Muscle of back (tissue), 11 donors: ENCODE data around the gene HTR7. TPM values are rescaled to one million over a fixed set of nuclear protein-coding genes. Genes with fewer than 3 reads are reported as not detected.
"Not testable (repeated sequence)": the region's sequence is repeated elsewhere in the genome, so short reads cannot be mapped to it uniquely, and the experiment has no call there.

Source experiments
- DNase-seq, 3 donors: peaks; one replicate each; pipeline versions ENCODE4 v3.0.0 to v3.0.0-alpha.2; 2013
- polyA plus RNA-seq, 10 donors: library from polyadenylated mRNA; unstranded; fragments of 120-200 nt; gene quantifications; one replicate each; pipeline ENCODE4 v1.2.1, GENCODE V29; 2013; ENCODE audit not compliant: insufficient read length in 10 of 10

HTR7 gene
- polyA plus RNA-seq, 10 donors = 0.05 to 0.31 (median 0.15) TPM

- no peak for DNase-seq
These were observed 676 bp upstream of the HTR7 start for GRCh38 chr10:90858461-90858968.

DNA sequence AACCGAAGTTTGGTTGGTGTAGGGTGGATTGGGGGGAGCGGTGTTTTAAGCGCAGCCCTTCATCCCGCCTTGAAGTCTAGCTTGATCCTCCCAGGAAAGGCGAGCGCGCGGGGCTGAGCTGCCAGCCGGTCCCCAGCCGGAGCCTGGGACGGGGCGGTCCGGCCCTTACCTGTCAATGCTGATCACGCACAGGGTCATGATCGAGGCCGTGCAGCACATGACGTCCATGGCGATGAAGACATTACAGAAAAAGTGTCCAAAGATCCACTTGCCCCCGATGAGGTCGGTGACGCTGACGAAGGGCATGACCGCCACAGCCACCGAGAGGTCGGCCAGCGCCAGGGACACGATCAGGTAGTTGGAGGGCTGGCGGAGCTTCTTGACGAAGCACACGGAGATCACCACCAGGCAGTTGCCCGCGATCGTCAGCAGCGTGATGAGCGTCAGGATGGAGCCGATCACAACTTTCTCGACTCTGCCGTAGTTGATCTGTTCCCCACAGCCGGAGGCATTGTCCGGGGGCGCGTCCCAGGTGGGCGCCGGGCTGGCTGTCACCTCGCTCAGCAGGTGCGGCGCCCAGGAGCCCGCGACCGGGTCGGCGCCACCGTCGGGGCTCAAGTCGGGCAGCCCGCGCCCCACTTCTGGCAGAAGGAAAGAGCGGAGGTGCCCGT, 740 bp downstream of the HTR7 start:
- peak in 1 of 3 donors; percentile 7 for DNase-seq

- no peak for DNase-seq
These were observed 1.6 kb downstream of the HTR7 start for GRCh38 chr10:90856261-90856660.

GRCh38 chr10:90855126-90855525, 2.7 kb downstream of the HTR7 start:
- DNase-seq = no peak

- no peak for DNase-seq
These were observed 7.7 kb downstream of the HTR7 start for GRCh38 chr10:90849956-90850749.

DNA sequence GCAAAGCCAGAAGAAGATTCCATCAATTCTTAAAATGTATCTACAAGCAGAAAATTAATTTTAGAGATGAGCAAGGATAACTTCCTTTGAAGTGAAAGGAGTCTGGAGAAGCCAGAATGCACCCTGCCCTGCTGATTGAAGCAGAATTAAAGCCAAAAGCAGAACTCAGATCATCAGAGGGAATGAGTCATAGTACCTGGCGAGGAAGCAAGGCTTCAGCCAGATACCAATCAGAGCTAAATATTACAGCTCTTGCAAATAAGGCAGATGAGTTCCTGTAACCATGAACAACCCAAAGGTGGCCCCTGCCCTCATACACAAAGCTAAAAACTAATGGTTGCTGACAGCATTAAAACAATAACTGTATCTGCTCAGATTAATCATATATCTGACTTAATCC, 10.4 kb downstream of the HTR7 start:
- peak in 1 of 3 donors; percentile 17 for DNase-seq

- DNase-seq = no peak
These were observed 11.1 kb downstream of the HTR7 start for GRCh38 chr10:90846746-90847145.

DNA sequence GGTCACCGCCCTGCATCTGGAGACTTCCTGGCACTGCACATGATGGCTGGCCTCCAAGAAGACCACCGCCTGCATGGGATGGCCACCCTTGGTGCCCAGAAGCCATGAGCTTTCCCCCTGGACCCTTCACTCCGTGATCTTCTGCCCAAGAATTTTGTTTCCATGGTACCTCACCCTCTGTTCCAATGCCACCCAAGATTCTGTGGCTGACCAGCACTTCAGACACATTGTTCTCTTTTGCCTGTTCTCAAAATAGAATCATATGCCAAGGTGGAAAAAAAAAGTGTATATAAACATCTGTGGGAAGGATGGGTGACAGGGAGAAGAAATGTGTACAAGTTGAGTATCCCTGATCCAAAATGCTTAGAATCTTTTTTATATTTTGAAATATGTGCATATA, 12.1 kb downstream of the HTR7 start:
- no peak for DNase-seq

DNA sequence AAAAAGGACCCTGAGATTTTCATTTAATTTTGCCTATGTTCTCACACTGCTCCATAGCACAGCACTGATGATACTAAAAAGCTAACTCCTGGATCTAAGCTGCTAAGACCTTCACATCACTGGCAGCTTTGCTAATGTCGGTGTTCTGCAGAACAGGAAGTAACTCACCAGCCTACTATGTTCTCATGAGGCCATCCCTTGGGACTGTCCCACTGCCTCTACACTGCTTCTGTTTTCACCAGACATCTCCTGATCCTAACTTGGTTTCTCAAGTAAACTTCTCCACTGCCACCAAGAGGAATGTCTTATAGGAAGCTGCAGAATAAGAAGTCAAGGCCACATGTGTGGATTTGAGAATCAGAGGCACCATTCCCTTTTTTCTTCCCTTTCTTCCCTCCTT, 15.1 kb downstream of the HTR7 start:
- DNase-seq = no peak

- DNase-seq = no peak
These were observed 20.4 kb downstream of the HTR7 start for GRCh38 chr10:90837486-90837885.

GRCh38 chr10:90834326-90834725, 23.5 kb downstream of the HTR7 start:
- DNase-seq = no peak

DNA sequence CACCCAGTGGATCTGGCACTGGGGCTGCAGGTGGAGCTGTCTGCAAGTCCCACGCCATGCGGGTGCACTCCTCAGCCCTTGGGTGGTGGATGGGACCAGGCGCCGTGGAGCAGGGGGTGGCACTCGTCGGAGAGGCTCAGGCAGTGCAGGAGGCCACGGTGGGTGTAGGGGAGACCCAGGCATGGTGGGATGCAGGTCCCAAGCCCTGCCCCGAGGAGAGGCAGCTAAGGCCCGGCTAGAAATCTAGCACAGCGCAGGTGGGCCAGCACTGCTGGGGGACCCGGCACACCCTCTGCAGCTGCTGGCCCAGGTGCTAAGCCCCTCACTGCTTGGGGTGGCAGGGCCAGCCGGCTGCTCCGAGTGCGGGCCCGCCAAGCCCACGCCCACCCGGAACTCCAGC, 25.7 kb downstream of the HTR7 start:
- DNase-seq = no peak

- no peak for DNase-seq
These were observed 35.3 kb downstream of the HTR7 start for GRCh38 chr10:90822508-90822907.

- DNase-seq = not testable (repeated sequence)
These were observed 36.0 kb downstream of the HTR7 start for GRCh38 chr10:90821864-90822263.

- DNase-seq = no peak
These were observed 37.9 kb downstream of the HTR7 start for GRCh38 chr10:90819911-90820310.

DNA sequence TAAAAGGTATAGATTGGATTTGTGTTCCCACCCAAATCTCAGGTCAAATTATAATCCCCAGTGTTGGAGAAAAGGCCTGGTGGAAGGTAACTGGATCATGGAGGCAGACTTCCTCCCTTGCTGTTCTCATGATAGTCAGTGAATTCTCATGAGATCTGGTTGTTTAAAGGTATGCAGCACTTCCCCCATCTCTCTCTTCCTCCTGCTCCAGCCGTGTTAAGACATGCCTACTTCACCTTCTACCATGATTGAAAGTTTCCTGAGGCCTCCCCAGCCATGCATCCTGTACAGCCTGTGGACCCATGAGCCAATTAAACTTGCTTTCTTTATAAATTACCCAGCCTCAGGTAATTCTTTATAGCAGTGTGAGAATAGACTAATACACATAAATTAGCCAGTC, 39.1 kb downstream of the HTR7 start:
- DNase-seq = no peak

DNA sequence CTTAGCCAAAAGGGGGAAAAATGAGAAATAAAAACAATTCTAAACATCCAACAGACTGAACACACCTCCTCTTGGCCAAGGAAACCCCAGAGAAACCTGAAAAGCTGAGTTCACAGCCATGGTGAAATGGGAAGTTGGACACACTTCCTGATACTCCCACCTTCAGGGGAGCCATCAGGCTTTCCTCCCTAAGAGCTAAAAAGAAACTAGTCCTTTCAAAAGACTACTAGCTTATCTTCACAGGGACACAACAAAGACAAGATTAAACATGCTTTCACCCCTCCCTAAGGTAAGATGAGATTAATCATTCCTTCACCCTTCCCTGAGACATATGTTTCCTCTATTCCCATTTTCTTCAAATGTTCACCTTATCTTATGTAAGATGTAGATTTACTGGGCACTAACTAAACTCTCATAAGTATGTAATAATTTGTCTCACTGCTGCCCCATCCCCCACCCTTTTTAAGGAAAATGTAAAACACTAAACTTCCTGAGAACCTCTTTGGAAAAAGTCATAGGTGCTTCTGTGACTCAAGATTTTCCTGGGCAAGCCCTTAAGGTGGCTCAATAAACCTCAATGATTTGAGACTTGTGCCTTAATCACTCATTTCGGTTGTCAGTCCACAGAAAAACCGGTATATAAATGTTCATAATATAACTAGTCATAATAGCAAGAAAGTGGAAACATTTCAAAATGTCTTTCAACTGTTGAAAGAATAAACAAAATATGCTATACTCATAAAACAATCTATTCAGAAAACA, 40.5 kb downstream of the HTR7 start:
- DNase-seq = no peak

- DNase-seq = no peak
These were observed 41.4 kb downstream of the HTR7 start for GRCh38 chr10:90816466-90816865.

- no peak for DNase-seq
These were observed 44.1 kb downstream of the HTR7 start for GRCh38 chr10:90813594-90814365.

DNA sequence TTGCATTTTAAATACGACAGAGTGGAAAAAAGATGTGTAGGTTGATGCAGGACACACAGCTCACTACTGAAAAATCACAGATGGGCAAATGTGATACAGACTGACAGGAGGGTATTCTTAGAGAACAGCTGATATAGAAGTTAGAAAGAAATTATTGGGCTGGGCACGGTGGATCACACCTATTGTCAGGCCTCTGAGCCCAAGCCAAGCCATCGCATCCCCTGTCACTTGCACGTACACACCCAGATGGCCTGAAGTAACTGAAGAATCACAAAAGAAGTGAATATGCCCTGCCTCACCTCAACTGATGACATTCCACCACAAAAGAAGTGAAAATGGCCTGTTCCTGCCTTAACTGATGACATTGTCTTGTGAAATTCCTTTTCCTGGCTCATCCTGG, 50.7 kb downstream of the HTR7 start:
- DNase-seq = not testable (repeated sequence)

GRCh38 chr10:90806677-90807076, 51.2 kb downstream of the HTR7 start:
- DNase-seq = no peak

- no peak for DNase-seq
These were observed 52.6 kb downstream of the HTR7 start for GRCh38 chr10:90805206-90805605.
